ENCODE results near the gene OR2T34.
"Not testable (repeated sequence)": the region's sequence is repeated elsewhere in the genome, so short reads cannot be mapped to it uniquely, and the experiment has no call there.

The OR2T34 gene

DNA sequence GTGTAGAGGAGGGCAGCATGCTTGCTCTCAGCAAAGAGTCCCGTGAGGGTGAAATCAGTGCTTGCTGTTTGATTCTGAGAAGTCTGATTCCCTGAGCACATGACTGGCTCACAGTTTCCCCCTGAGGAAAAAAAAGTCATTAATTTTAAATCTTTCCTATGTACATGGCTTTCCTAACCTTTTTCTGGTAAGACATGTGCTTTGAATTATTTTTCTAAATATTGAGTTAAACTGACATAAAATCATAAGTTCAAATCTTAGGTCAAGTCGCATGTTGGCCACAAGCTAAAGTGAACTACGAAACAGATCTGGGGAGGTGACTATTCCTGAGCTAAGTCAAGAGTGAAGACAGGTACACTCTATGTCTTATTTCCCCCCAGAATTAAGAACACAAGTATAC, at the start of gene OR2T34:
Gene OR2T34 (minus strand): TSS at position 101 of the 400 bp plus-strand sequence. CDS start 0 bp downstream, at position 101.
- not testable (repeated sequence) for DNase-seq

GRCh38 chr1:248622570-248623001, 48.0 kb upstream of the OR2T34 start:
- DNase-seq = peak in 1 of 2 donors; percentile 38

DNA sequence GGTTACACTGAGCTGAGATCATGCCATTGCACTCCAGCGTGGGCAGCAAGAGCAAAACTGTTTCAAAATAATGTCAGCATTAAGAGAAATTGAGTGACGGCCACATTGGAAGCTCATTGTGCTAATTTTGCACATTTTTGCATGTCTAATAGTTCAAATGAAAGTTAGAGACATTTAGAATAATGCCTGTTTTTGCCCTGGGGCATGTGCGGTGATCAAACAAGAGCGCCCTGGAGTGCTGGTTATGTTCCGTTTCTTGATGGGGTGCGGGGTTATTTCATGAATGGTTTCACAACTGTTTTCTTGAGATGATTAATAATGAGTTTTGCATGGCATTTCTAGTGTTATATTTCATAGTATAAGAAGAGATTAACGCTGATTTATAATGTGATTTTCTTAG, 47.2 kb upstream of the OR2T34 start:
- no peak for DNase-seq

DNA sequence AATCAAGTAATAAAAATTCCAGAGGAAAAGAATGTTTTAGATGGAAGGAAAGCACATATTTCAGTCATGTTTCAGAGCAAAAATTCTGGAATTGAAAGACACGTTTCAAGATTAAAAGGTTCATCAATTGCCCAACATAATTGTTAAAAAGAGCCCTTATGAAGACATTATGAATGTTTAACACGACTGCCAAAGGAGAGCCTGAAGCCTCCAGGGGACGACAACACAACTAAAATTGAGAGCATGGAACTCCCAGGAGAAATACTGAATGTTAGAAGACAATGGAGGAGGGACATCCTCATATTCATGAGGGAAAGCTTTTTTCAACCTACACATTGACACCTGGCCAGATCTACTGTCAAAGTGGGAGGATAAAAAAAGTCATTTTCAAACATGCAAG, 44.3 kb upstream of the OR2T34 start:
- DNase-seq = peak; percentile 19 to 46

DNA sequence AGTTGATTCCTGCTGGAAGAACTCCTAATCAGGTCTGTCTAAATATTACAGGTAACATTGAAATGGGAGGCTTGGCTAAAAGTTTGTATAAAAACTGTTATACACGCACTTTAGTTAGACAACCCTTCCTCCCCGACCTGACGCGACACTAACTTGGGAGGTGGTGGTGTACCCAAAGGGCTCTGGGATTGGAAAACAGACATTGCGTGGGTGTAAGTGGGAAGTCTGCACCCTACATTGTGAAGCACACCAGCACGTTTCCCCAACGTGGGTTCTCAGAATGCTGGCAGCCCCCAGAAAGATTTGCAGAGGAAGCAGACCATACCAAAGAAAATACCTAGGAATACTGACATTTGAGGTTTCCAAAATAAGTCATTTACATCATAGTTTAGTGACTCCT, 43.6 kb upstream of the OR2T34 start:
- DNase-seq = no peak

DNA sequence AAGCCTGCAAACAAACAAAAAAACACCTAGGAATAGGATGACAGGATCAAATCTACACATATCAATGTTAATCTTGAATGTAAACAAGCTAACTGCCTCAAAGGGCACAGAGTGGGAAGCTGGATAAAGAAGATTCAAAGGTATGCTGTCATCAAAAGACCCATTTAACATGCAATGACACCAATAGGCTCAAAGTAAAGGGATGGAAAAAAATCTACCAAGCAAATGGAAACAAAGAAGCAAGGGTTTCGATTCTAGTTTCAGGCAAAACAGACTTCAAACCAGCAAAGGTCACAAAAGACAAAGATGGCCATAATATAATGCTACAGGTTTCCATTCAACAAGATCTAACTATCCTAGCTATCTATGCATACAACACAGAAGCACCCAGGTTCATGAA, 39.2 kb upstream of the OR2T34 start:
- no peak for DNase-seq

- DNase-seq = peak in 1 of 2 donors; percentile 8
Observed at GRCh38 chr1:248611883-248612414, 37.4 kb upstream of the OR2T34 start.

DNA sequence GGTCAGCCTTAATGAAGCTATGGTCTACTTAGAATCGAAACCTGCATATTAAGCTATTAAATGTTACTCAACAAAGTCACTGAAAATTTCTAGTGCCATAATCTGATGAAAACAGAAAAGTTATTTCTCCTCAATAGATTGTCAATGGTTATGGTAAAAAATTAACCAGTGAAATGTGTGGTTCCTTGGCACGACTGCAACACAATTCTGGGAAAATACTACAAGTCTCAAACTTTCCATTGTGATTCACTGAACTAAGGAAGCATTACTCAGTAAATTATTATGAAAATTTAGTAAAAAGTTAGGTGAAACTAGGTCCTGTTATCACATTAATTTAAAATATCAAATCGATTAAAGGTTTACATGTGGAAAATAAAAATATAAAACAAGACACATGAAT, 35.7 kb upstream of the OR2T34 start:
- DNase-seq = no peak

DNA sequence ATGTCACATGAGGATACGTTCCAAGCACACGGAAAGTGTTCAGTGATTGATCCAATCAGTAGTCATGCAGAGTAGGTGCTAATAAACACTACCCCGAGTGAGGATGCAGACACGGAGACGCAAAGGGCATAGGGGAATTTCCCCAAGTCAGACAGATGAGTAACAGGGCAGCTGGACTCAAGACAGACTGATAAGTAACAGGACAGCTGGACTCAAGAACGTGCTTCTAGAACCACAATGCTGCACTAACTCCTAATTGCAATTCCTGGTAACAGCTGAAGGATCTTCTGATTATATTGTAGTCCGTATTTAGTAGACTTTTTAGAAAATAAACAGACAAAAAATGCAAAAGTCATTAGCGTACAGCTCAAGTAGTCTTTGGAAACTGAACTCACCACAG, 24.8 kb upstream of the OR2T34 start:
- no peak for DNase-seq

GRCh38 chr1:248597589-248597988, 23.0 kb upstream of the OR2T34 start, which contains the start of gene OR2T10:
Gene OR2T10, minus strand, starts transcription at chr1:248597700. Its CDS starts 3,932 bp downstream, at chr1:248593768.
- no peak for DNase-seq

GRCh38 chr1:248596615-248597014, 22.1 kb upstream of the OR2T34 start:
- DNase-seq = no peak

DNA sequence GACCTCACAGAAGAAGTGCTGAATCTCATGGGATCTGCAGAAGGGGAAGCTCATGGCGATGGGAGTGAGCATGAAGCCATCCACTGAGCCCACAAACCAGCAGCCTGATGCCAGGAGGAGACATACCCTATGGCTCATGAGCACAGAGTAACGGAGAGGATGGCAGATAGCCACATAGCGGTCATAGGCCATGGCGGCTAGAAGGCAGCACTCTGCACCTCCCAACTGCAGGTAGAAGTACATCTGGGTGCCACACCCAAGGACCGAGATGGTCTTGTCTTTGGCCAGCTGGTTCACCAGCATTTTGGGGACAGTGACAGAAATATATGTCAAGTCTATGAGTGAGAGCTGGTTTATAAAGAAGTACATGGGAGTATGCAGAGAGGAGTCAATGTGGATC, 18.7 kb upstream of the OR2T34 start:
- no peak for DNase-seq

- no peak for DNase-seq
Observed at GRCh38 chr1:248592655-248593054, 18.1 kb upstream of the OR2T34 start.

GRCh38 chr1:248590055-248590454, 15.5 kb upstream of the OR2T34 start:
- DNase-seq = no peak

DNA sequence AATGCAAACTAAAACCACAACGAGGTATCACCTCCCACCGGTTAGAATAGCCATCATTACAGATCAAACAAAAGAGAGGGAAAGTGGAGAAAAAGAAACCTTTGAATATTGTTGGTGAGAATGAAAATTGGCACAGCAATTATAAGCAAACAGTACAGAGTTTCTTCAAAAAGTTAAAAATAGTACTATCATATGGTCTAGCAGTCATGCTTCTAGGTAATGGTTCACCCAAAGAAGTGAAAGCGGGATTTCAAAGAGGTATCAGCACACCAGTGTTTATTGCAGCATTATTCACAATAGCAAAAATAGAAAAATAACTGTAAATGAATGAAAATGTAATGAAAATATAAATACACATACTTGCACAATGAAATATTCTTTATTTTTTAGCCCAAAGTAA, 14.8 kb upstream of the OR2T34 start:
- no peak for DNase-seq

DNA sequence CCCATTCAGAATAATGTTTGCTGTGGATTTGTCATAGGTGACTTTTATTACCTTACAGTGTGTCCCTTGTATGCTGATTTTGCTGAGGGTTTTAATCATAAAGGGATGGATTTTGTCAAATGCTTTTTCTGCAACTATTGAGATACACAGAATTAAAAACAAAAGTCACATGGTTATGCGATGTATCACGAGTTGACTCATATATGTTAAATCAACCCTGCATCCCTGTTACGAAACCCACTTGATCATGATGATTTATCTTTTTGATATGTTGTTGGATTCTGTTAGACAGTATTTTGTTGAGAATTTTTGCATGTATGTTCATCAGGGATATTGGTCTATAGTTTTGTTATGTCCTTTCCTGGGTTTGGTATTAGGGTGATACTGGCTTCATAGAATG, 10.7 kb upstream of the OR2T34 start:
- DNase-seq = no peak

DNA sequence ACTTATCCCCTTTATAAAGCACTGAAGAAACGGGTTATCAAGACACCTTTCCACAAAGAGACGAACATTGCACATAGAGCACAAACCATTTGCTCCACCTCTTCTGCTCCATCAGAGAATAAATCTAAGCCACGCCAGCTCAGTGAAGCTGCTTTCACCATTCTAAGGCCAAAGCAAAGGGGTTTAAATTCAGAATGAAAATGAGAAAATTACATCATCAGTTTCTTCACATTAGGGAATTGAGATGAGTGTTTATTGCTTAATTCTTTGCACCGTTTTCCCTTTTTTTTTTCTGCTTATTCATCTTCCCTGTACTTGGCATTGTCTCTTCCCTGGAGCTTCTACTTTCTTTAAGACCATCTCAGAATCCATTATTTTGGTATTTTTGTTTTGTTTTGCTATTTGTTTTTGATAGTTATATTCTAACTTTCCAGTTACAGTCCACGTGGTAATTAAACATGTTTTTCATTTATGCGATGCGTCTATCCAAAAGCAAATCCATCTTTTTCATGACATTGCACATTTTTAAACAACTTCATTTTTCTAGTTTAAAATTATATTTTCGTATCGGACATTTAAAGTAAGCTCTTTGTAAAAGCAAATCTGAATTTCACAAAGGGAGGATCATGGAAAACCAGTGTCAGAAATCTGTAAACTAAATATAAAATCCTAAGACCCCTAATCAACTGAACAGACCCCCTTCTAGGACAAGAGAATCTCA, 1.9 kb upstream of the OR2T34 start:
- DNase-seq = no peak

- not testable (repeated sequence) for DNase-seq
Observed at GRCh38 chr1:248573856-248574255, 701 bp downstream of the OR2T34 start.

GRCh38 chr1:248572049-248572448, 2.5 kb downstream of the OR2T34 start:
- not testable (repeated sequence) for DNase-seq

DNA sequence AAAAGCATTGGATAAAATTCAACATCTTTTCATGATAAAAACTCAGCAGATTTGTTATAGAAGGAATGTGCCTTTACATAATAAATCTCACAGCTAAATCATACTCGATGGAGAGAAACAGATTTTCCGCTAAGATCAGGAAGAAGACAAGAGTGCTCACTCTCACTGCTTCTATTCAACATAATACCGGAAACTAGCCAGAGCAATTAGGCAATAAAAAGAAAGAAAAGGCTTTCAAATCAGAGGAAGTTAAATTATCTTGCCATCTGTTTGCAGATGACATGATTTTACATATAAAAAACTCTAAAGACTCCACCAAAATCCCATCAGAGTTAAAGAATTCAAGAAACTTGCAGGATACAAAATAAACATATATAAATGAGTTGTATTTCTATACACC, 3.7 kb downstream of the OR2T34 start:
- not testable (repeated sequence) for DNase-seq

- DNase-seq = not testable (repeated sequence)
Observed at GRCh38 chr1:248569049-248569448, 5.5 kb downstream of the OR2T34 start.

- peak in 1 of 2 donors; percentile 32 for DNase-seq
Observed at GRCh38 chr1:248565530-248566373, 8.8 kb downstream of the OR2T34 start.

DNA sequence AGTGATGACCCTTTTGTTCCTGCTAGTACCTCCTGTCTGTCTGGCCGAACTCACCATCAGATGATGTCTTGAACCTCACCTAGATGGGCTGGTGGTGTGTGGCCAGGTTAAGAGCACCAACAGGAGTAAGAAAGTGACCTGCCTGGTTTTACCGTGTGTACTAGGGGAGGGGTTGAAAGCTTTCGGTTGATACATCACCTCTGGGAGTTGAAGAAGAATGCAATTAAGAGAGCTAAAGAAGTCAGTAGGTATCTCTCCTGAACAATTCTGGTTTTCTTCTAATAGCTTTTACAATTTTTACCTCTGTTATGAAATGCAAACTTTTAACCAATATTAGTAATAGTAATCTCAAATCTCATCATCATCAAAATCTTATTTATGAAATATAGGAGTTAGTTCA, 11.9 kb downstream of the OR2T34 start, which contains the start of gene OR2T29:
Gene OR2T29 (minus strand): TSS at position 101 of the 400 bp plus-strand sequence. CDS start 3,281 bp downstream, outside the sequence.
- not testable (repeated sequence) for DNase-seq
